K562 (cell line): ENCODE results near the gene UTP11. TPM values are rescaled to one million over a fixed set of nuclear protein-coding genes. Genes with fewer than 3 reads are reported as not detected.

Source experiments
- CBX1 ChIP-seq: sonication (generic); IDR thresholded peaks from 2 replicates; pipeline ENCODE4 v1.6.1; 2016; ENCODE audit warnings: antibody characterized with exemption, low read depth, mild to moderate bottlenecking
- GATAD2A ChIP-seq: fragments of 450-650 bp; IDR thresholded peaks from 2 replicates; pipeline ENCODE4 v1.6.1; 2017
- LEF1 ChIP-seq: fragments of 450-650 bp; IDR thresholded peaks from 2 replicates; pipeline ENCODE4 v1.6.1; 2016; ENCODE audit warnings: mild to moderate bottlenecking
- PML ChIP-seq: IDR thresholded peaks from 2 replicates; pipeline ENCODE4 v1.6.1; 2012; ENCODE audit warnings: low read length, inconsistent platforms
- POU5F1 ChIP-seq: fragments of 150-350 bp; IDR thresholded peaks from 2 replicates; pipeline ENCODE4 v1.6.1; 2014; ENCODE audit warnings: borderline replicate concordance, low read length, low read depth, mild to moderate bottlenecking; ENCODE audit not compliant: partially characterized antibody
- RUNX1 ChIP-seq: sonication (generic); IDR thresholded peaks from 2 replicates; pipeline ENCODE4 v1.6.1; 2016; ENCODE audit warnings: antibody characterized with exemption, low read depth
- TARDBP ChIP-seq: fragments of 450-650 bp; IDR thresholded peaks from 2 replicates; pipeline ENCODE4 v1.6.1; 2016
- TCF3 ChIP-seq: sonication (generic); formaldehyde crosslinking; IDR thresholded peaks from 2 replicates; pipeline ENCODE4 v1.4.0; 2020; ENCODE audit warnings: mild to moderate bottlenecking, missing genetic modification reagents
- TCF7 ChIP-seq: sonication (generic); IDR thresholded peaks from 2 replicates; pipeline ENCODE4 v1.6.1; 2016; ENCODE audit warnings: antibody characterized with exemption, borderline replicate concordance
- TEAD4 ChIP-seq, 2 experiments: sonication (generic) in 1 of 2; formaldehyde crosslinking in 1 of 2; IDR thresholded peaks; 2 replicates each; pipeline versions ENCODE4 v1.6.1 to v1.8.0; 2012 to 2022; ENCODE audit warnings: borderline replicate concordance in 1 of 2, inconsistent platforms in 1 of 2, low read length in 1 of 2, mild to moderate bottlenecking in 1 of 2, missing genetic modification reagents in 1 of 2
- TFAM ChIP-seq: fragments of 250-450 bp; sonication (Bioruptor Pico); conservative IDR thresholded peaks from 2 replicates; pipeline ENCODE4 v1.5.0; 2021; ENCODE audit warnings: mild to moderate bottlenecking, moderate library complexity
- ZC3H4 ChIP-seq: sonication (generic); formaldehyde crosslinking; IDR thresholded peaks from 2 replicates; pipeline ENCODE4 v1.9.0; 2021; ENCODE audit warnings: missing genetic modification reagents, borderline replicate concordance
- ZNF551 ChIP-seq: fragments of 250-450 bp; sonication (Bioruptor Pico); IDR thresholded peaks from 2 replicates; pipeline ENCODE4 v1.5.0; 2021; ENCODE audit warnings: mild to moderate bottlenecking, moderate library complexity
- polyA plus RNA-seq, 8 experiments: library from polyadenylated mRNA; depleted of rRNA in 4 of 8; stranded (reverse) in 5 of 8; unstranded in 3 of 8; fragments of >200 nt; fragmentation: Nextera tagmentation in 2 of 8; fragmentation: Illumina TruSeq in 1 of 8; extraction: Ambion mirVana in 2 of 8; extraction: Trizol in 1 of 8; gene quantifications; 2 replicates each; pipeline versions ENCODE4 v1.2.1 to v1.2.3, GENCODE V29; 2011 to 2014; ENCODE audit warnings: inconsistent platforms in 1 of 8, missing spikeins in 1 of 8
- total RNA-seq, 7 experiments: library from RNA; depleted of rRNA in 6 of 7; stranded (reverse); fragments of >200 nt in 6 of 7; fragmentation: Illumina TruSeq in 2 of 7; extraction: Trizol in 2 of 7; gene quantifications; 2 replicates each; pipeline versions ENCODE4 v1.2.1 to v1.2.3, GENCODE V29; 2011 to 2021; ENCODE audit warnings: low replicate concordance in 1 of 7
- TF ChIP-seq, protein P1 (sequence below), 2 experiments: fragments of 450-650 bp; formaldehyde crosslinking in 1 of 2; IDR thresholded peaks; 2 replicates each; pipeline versions ENCODE4 v1.4.0 to v1.6.1; 2014 to 2020; ENCODE audit warnings: mild to moderate bottlenecking in 2 of 2, borderline replicate concordance in 1 of 2, low read depth in 1 of 2
- TF ChIP-seq, protein P2 (sequence below): sonication (generic); formaldehyde crosslinking; IDR thresholded peaks from 2 replicates; pipeline ENCODE4 v1.8.0; 2022; ENCODE audit warnings: mild to moderate bottlenecking, missing genetic modification reagents
- TF ChIP-seq, protein P3 (sequence below): IDR thresholded peaks from 3 replicates; pipeline ENCODE4 v1.6.1; 2011; ENCODE audit warnings: borderline replicate concordance, mild to moderate bottlenecking, moderate library complexity; ENCODE audit not compliant: insufficient read length; ENCODE audit errors: extremely low read depth

UTP11 gene
- total and polyA plus RNA-seq, 9 of the 15 experiments (the other 6 are each of a cell fraction or from before 2014, with no cell fraction given), result 91.1 to 378 (median 221) TPM

DNA sequence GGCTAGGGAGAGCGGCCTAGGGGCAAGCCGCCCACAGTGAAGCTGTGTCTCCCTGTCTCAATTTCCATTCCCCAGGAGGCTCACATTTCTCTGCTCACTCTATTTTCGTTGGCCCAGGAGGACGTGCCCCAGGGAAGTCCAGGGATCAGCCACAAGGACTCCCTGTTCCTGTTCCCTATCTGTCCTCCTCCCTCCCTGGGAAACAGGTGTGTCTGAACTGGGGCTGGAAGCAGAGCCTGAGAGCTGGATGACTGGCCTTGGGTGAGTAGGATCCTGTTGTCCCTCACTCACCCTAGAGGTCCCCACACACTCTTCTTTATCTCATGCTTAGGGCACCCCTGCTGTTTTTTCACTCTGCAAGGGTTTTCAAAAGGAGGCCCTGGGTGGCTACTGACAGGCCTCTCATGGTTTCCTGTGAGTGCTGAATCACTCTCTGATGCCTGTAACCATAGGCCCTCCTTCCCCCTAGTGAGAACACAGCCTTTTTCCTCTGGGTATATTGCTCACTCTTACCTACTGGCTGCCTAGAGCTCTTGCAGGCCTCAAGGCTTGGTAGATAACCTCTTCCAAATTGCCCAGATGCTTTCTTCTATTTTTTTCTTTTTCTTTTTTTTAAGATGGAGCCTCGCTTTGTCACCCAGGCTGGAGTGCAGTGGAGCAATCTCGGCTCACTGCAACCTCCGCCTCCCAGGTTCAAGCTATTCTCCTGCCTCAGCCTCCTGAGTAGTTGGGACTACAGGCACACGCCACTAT is 3.3 kb upstream of the UTP11 start (continued):
- TF ChIP-seq, protein P1, sequence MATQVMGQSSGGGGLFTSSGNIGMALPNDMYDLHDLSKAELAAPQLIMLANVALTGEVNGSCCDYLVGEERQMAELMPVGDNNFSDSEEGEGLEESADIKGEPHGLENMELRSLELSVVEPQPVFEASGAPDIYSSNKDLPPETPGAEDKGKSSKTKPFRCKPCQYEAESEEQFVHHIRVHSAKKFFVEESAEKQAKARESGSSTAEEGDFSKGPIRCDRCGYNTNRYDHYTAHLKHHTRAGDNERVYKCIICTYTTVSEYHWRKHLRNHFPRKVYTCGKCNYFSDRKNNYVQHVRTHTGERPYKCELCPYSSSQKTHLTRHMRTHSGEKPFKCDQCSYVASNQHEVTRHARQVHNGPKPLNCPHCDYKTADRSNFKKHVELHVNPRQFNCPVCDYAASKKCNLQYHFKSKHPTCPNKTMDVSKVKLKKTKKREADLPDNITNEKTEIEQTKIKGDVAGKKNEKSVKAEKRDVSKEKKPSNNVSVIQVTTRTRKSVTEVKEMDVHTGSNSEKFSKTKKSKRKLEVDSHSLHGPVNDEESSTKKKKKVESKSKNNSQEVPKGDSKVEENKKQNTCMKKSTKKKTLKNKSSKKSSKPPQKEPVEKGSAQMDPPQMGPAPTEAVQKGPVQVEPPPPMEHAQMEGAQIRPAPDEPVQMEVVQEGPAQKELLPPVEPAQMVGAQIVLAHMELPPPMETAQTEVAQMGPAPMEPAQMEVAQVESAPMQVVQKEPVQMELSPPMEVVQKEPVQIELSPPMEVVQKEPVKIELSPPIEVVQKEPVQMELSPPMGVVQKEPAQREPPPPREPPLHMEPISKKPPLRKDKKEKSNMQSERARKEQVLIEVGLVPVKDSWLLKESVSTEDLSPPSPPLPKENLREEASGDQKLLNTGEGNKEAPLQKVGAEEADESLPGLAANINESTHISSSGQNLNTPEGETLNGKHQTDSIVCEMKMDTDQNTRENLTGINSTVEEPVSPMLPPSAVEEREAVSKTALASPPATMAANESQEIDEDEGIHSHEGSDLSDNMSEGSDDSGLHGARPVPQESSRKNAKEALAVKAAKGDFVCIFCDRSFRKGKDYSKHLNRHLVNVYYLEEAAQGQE (IDR thresholded peaks at IDR 0.05; ENCODE audit: borderline replicate concordance), result peak; percentile 27; the same call in 1 of the 2 replicates
- TF ChIP-seq, protein P1 (CRISPR knock-in tag; IDR thresholded peaks at IDR 0.05; ENCODE audit: low read depth), result no peak
- no peak for TF ChIP-seq ZNF551 (CRISPR knock-in tag)
- peak; percentile 52; the same call in 1 of the 2 replicates for TF ChIP-seq CBX1
- no peak for TF ChIP-seq TCF7
- TF ChIP-seq LEF1, result peak; percentile 80
- TF ChIP-seq, protein P2, sequence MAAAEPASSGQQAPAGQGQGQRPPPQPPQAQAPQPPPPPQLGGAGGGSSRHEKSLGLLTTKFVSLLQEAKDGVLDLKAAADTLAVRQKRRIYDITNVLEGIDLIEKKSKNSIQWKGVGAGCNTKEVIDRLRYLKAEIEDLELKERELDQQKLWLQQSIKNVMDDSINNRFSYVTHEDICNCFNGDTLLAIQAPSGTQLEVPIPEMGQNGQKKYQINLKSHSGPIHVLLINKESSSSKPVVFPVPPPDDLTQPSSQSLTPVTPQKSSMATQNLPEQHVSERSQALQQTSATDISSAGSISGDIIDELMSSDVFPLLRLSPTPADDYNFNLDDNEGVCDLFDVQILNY (CRISPR knock-in tag), result no peak
- TF ChIP-seq TFAM (CRISPR knock-in tag), result no peak
- TF ChIP-seq TEAD4 (IDR thresholded peaks at IDR 0.05; ENCODE audit: low read length), result peak; percentile 27; the same call in 1 of the 2 replicates
- no peak for TF ChIP-seq TEAD4 (CRISPR knock-in tag; IDR thresholded peaks at IDR 0.05; ENCODE audit: borderline replicate concordance)
- TF ChIP-seq, protein P3, sequence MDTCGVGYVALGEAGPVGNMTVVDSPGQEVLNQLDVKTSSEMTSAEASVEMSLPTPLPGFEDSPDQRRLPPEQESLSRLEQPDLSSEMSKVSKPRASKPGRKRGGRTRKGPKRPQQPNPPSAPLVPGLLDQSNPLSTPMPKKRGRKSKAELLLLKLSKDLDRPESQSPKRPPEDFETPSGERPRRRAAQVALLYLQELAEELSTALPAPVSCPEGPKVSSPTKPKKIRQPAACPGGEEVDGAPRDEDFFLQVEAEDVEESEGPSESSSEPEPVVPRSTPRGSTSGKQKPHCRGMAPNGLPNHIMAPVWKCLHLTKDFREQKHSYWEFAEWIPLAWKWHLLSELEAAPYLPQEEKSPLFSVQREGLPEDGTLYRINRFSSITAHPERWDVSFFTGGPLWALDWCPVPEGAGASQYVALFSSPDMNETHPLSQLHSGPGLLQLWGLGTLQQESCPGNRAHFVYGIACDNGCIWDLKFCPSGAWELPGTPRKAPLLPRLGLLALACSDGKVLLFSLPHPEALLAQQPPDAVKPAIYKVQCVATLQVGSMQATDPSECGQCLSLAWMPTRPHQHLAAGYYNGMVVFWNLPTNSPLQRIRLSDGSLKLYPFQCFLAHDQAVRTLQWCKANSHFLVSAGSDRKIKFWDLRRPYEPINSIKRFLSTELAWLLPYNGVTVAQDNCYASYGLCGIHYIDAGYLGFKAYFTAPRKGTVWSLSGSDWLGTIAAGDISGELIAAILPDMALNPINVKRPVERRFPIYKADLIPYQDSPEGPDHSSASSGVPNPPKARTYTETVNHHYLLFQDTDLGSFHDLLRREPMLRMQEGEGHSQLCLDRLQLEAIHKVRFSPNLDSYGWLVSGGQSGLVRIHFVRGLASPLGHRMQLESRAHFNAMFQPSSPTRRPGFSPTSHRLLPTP, result no peak
- peak; percentile 45; the same call in 1 of the 2 replicates for TF ChIP-seq TCF3
- no peak for TF ChIP-seq RUNX1
- peak; percentile 34; the same call in 1 of the 2 replicates for TF ChIP-seq GATAD2A
- no peak for TF ChIP-seq TARDBP
- no peak for TF ChIP-seq ZC3H4
- no peak for TF ChIP-seq PML
- TF ChIP-seq POU5F1, result no peak
